HG03139 (cell line): Measurements from ENCODE around the gene NBAS.
"Not testable (repeated sequence)": the region's sequence is repeated elsewhere in the genome, so short reads cannot be mapped to it uniquely, and the experiment has no call there.

ENCODE experiments used
- ATAC-seq: cut with Tn5 transposase; IDR thresholded peaks from one replicate; pipeline ENCODE4 v1.9.1; 2021; ENCODE audit not compliant: unreplicated experiment

NBAS gene

GRCh38 chr2:15427987-15428386 is 133.1 kb downstream of the NBAS start:
- ATAC-seq: no peak

- no peak for ATAC-seq
Measured at GRCh38 chr2:15426606-15427005, 134.5 kb downstream of the NBAS start.

GRCh38 chr2:15425712-15426111 is 135.4 kb downstream of the NBAS start:
- ATAC-seq: no peak

GRCh38 chr2:15421753-15422152 is 139.4 kb downstream of the NBAS start:
- ATAC-seq: no peak

- no peak for ATAC-seq
Measured at GRCh38 chr2:15415748-15416147, 145.4 kb downstream of the NBAS start.

GRCh38 chr2:15412779-15413178 is 148.4 kb downstream of the NBAS start:
- ATAC-seq: no peak

GRCh38 chr2:15412309-15412708 is 148.8 kb downstream of the NBAS start:
- no peak for ATAC-seq

- ATAC-seq: no peak
Measured at GRCh38 chr2:15410884-15411283, 150.2 kb downstream of the NBAS start.

GRCh38 chr2:15408759-15409158 is 152.4 kb downstream of the NBAS start:
- no peak for ATAC-seq

- ATAC-seq: no peak
Measured at GRCh38 chr2:15407666-15408065, 153.5 kb downstream of the NBAS start.

GRCh38 chr2:15404511-15404910 is 156.6 kb downstream of the NBAS start:
- ATAC-seq: not testable (repeated sequence)

GRCh38 chr2:15400240-15400826 is 160.8 kb downstream of the NBAS start:
- no peak for ATAC-seq

- ATAC-seq: no peak
Measured at GRCh38 chr2:15399241-15399640, 161.9 kb downstream of the NBAS start.

- ATAC-seq: no peak
Measured at GRCh38 chr2:15391751-15392150, 169.4 kb downstream of the NBAS start.

- no peak for ATAC-seq
Measured at GRCh38 chr2:15389895-15390294, 171.2 kb downstream of the NBAS start.

GRCh38 chr2:15389326-15389700 is 171.8 kb downstream of the NBAS start:
- ATAC-seq: no peak

- ATAC-seq: no peak
Measured at GRCh38 chr2:15388406-15389325, 172.5 kb downstream of the NBAS start.

- ATAC-seq: no peak
Measured at GRCh38 chr2:15385184-15385583, 175.9 kb downstream of the NBAS start.

- no peak for ATAC-seq
Measured at GRCh38 chr2:15383695-15384350, 177.3 kb downstream of the NBAS start.

GRCh38 chr2:15378148-15378908 is 182.8 kb downstream of the NBAS start:
- ATAC-seq: peak; percentile 53

- ATAC-seq: no peak
Measured at GRCh38 chr2:15377202-15377601, 183.9 kb downstream of the NBAS start.
